ENCODE results near the gene ZNF672.

DNA sequence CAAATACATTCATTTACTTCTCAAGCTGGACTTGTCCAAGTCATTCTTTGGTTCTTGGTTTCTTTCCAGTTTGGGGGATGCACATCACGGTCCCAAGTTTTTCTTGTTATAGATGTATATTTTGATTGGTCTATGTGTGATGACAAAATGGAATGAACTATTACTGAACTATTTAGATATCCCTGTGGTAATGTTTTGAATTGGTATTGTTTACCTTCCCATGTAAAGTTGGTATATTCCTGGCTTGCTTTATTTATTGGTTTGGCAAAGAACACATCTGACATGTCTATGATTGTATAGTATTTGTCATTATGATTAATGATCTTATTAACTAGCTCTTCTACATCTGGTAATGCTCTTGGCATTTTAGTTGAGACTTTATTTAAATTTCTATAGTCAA lies 43.2 kb downstream of the ZNF672 start:
- TF ChIP-seq, protein P1, sequence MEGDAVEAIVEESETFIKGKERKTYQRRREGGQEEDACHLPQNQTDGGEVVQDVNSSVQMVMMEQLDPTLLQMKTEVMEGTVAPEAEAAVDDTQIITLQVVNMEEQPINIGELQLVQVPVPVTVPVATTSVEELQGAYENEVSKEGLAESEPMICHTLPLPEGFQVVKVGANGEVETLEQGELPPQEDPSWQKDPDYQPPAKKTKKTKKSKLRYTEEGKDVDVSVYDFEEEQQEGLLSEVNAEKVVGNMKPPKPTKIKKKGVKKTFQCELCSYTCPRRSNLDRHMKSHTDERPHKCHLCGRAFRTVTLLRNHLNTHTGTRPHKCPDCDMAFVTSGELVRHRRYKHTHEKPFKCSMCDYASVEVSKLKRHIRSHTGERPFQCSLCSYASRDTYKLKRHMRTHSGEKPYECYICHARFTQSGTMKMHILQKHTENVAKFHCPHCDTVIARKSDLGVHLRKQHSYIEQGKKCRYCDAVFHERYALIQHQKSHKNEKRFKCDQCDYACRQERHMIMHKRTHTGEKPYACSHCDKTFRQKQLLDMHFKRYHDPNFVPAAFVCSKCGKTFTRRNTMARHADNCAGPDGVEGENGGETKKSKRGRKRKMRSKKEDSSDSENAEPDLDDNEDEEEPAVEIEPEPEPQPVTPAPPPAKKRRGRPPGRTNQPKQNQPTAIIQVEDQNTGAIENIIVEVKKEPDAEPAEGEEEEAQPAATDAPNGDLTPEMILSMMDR (IDR thresholded peaks at IDR 0.05; ENCODE audit: low read depth, low read length, poor library complexity, severe bottlenecking), result no peak
- TF ChIP-seq EZH2phosphoT487 (IDR thresholded peaks at IDR 0.05; ENCODE audit: borderline replicate concordance, low read length), result no peak
